Measurements from ENCODE around the gene ACTR1A.
A peak's percentile ranks its signal among the peaks of the same experiment; 100 is the strongest.

Gene ACTR1A

GRCh38 chr10:102463983-102464382 lies 38.5 kb downstream of the ACTR1A start:
- Histone ChIP-seq H3K27me3 (ENCODE audit: low read length) (no peaks in the 10 kb centered on the region), H3K27ac (ENCODE audit: low read depth, low read length) (no peak overlapping the region), H3K79me2 (ENCODE audit: insufficient read depth, low read length) (peaks cover 20% of the 10 kb centered on the region), H3K36me3 (ENCODE audit: low read length) (no peaks in the 10 kb centered on the region), H3F3A (ENCODE audit: insufficient read depth) (peaks cover 3% of the 10 kb centered on the region; the same call in 1 of the 2 replicates), H3K4me2 (ENCODE audit: low read depth, low read length, poor library complexity, severe bottlenecking) (no peak overlapping the region), H3K9me2 (replicated peaks; ENCODE audit: insufficient read depth, low read length) (no peaks in the 10 kb centered on the region), H3K9me3 (ENCODE audit: insufficient read depth, low read length) (no peaks in the 10 kb centered on the region), H4K20me1 (ENCODE audit: low read depth, low read length) (no peaks in the 10 kb centered on the region), H2AFZ (ENCODE audit: low read depth, low read length, severe bottlenecking) (no peak overlapping the region), H3K9ac (ENCODE audit: low read length) (no peak overlapping the region), H3K4me3 (ENCODE audit: insufficient read depth, low read length, poor library complexity, severe bottlenecking) (no peak overlapping the region)
- TF ChIP-seq EZH2phosphoT487 (conservative IDR thresholded peaks at IDR 0.05; ENCODE audit: low read length), result no peak
- no peak for TF ChIP-seq CTCF (IDR thresholded peaks at IDR 0.05; ENCODE audit: insufficient read depth, low read length, poor library complexity, severe bottlenecking)

GRCh38 chr10:102462512-102463054 lies 39.9 kb downstream of the ACTR1A start:
- Histone ChIP-seq H4K20me1 (ENCODE audit: low read depth, low read length) (no peaks in the 10 kb centered on the region), H3K27ac (ENCODE audit: low read depth, low read length) (peak overlapping the region; percentile 37; the same call in 1 of the 2 replicates), H3K9me2 (replicated peaks; ENCODE audit: insufficient read depth, low read length) (no peaks in the 10 kb centered on the region), H3K36me3 (ENCODE audit: low read length) (no peaks in the 10 kb centered on the region), H3K9me3 (ENCODE audit: insufficient read depth, low read length) (no peaks in the 10 kb centered on the region), H2AFZ (ENCODE audit: low read depth, low read length, severe bottlenecking) (no peak overlapping the region), H3K79me2 (ENCODE audit: insufficient read depth, low read length) (peaks cover 20% of the 10 kb centered on the region), H3F3A (ENCODE audit: insufficient read depth) (peaks cover 7% of the 10 kb centered on the region), H3K9ac (ENCODE audit: low read length) (peak overlapping the region; percentile 68), H3K27me3 (ENCODE audit: low read length) (no peaks in the 10 kb centered on the region), H3K4me2 (ENCODE audit: low read depth, low read length, poor library complexity, severe bottlenecking) (peak overlapping the region; percentile 68), H3K4me3 (ENCODE audit: insufficient read depth, low read length, poor library complexity, severe bottlenecking) (peak overlapping the region; percentile 70)
- TF ChIP-seq EZH2phosphoT487 (conservative IDR thresholded peaks at IDR 0.05; ENCODE audit: low read length), result no peak
- TF ChIP-seq CTCF (IDR thresholded peaks at IDR 0.05; ENCODE audit: insufficient read depth, low read length, poor library complexity, severe bottlenecking), result no peak

GRCh38 chr10:102461187-102462054 lies 41.1 kb downstream of the ACTR1A start:
- no peaks in the 10 kb centered on the region for H3K9me3 ChIP-seq (ENCODE audit: insufficient read depth, low read length)
- H3K36me3 ChIP-seq (ENCODE audit: low read length), result no peaks in the 10 kb centered on the region
- TF ChIP-seq CTCF (IDR thresholded peaks at IDR 0.05; ENCODE audit: insufficient read depth, low read length, poor library complexity, severe bottlenecking), result no peak
- TF ChIP-seq EZH2phosphoT487 (conservative IDR thresholded peaks at IDR 0.05; ENCODE audit: low read length), result no peak
- no peaks in the 10 kb centered on the region for H3K9me2 ChIP-seq (replicated peaks; ENCODE audit: insufficient read depth, low read length)
- no peaks in the 10 kb centered on the region for H3K27me3 ChIP-seq (ENCODE audit: low read length)
- peaks cover 7% of the 10 kb centered on the region for H3F3A ChIP-seq (ENCODE audit: insufficient read depth)
- H4K20me1 ChIP-seq (ENCODE audit: low read depth, low read length), result no peaks in the 10 kb centered on the region
- H3K4me2 ChIP-seq (ENCODE audit: low read depth, low read length, poor library complexity, severe bottlenecking), result peak overlapping the region; percentile 68
- H3K4me3 ChIP-seq (ENCODE audit: insufficient read depth, low read length, poor library complexity, severe bottlenecking), result peak overlapping the region; percentile 70
- peak overlapping the region; percentile 37 for H3K27ac ChIP-seq (ENCODE audit: low read depth, low read length)
- peak overlapping the region; percentile 86 for H2AFZ ChIP-seq (ENCODE audit: low read depth, low read length, severe bottlenecking)
- peaks cover 20% of the 10 kb centered on the region for H3K79me2 ChIP-seq (ENCODE audit: insufficient read depth, low read length)
- H3K9ac ChIP-seq (ENCODE audit: low read length), result peak overlapping the region; percentile 68
